Prostate gland (tissue), 2 donors: ENCODE data around the gene SCAMP1. TPM values are rescaled to one million over a fixed set of nuclear protein-coding genes. Genes with fewer than 3 reads are reported as not detected.

Experiments used
- DNase-seq: peaks from one replicate; pipeline ENCODE4 v3.0.0-alpha.2; 2019; ENCODE audit warnings: low spot score
- H3K27ac ChIP-seq, 2 donors: fragments of 200-600 bp; sonication (generic); 2 replicates each; pipeline ENCODE4 v1.5.1; 2017 to 2019
- H3K27me3 ChIP-seq: fragments of 200-600 bp; sonication (generic); replicated peaks from 2 replicates; pipeline ENCODE4 v1.5.1; 2019; ENCODE audit not compliant: insufficient read depth
- H3K36me3 ChIP-seq, 2 donors: fragments of 200-600 bp; sonication (generic); 1 replicate in 1 of 2; 2 replicates in 1 of 2; pipeline versions ENCODE4 v1.5.1 to v1.8.1; 2017 to 2019
- H3K4me1 ChIP-seq: fragments of 200-600 bp; sonication (generic); replicated peaks from 2 replicates; pipeline ENCODE4 v1.5.1; 2019
- H3K4me3 ChIP-seq, 2 donors: fragments of 200-600 bp; sonication (generic); 2 replicates each; pipeline ENCODE4 v1.5.1; 2017 to 2019
- H3K9me3 ChIP-seq: fragments of 200-600 bp; sonication (generic); 2 replicates; pipeline ENCODE4 v1.5.1; 2017
- POLR2A ChIP-seq: fragments of 450-650 bp; IDR thresholded peaks from one replicate; pipeline ENCODE4 v1.6.1; 2016; ENCODE audit warnings: antibody characterized with exemption, mild to moderate bottlenecking
- POLR2AphosphoS5 ChIP-seq: sonication (generic); formaldehyde crosslinking; IDR thresholded peaks from one replicate; pipeline ENCODE4 v1.6.1; 2017; ENCODE audit warnings: antibody characterized with exemption
- WGBS: methylation state at CpG from one replicate; pipeline ENCODE4 v1.1.5; 2018; 5-methylcytosine and 5-hydroxymethylcytosine counted together
- intact Hi-C: fragments of 100-400 bp; cut with DNase I; formaldehyde crosslinking; loops from one replicate; pipeline ENCODE4 v1.14.2; 2022
- total RNA-seq, 2 donors: library from RNA; depleted of rRNA; stranded (reverse); fragments of >200 nt; gene quantifications; one replicate each; pipeline ENCODE4 v1.1.0, GENCODE V29; 2016
- TF ChIP-seq, protein P1 (sequence below), 4 experiments: fragments of 200-600 bp in 2 of 4; fragments of 450-650 bp in 2 of 4; sonication (generic) in 2 of 4; IDR thresholded peaks; 1 replicate in 3 of 4; 2 replicates in 1 of 4; pipeline ENCODE4 v1.5.1; 2016 to 2019; ENCODE audit warnings: antibody characterized with exemption in 4 of 4, mild to moderate bottlenecking in 2 of 4, moderate library complexity in 2 of 4

SCAMP1 gene
- total RNA-seq, 2 donors from 2014 or later, result 39.0 to 41.0 TPM

DNA sequence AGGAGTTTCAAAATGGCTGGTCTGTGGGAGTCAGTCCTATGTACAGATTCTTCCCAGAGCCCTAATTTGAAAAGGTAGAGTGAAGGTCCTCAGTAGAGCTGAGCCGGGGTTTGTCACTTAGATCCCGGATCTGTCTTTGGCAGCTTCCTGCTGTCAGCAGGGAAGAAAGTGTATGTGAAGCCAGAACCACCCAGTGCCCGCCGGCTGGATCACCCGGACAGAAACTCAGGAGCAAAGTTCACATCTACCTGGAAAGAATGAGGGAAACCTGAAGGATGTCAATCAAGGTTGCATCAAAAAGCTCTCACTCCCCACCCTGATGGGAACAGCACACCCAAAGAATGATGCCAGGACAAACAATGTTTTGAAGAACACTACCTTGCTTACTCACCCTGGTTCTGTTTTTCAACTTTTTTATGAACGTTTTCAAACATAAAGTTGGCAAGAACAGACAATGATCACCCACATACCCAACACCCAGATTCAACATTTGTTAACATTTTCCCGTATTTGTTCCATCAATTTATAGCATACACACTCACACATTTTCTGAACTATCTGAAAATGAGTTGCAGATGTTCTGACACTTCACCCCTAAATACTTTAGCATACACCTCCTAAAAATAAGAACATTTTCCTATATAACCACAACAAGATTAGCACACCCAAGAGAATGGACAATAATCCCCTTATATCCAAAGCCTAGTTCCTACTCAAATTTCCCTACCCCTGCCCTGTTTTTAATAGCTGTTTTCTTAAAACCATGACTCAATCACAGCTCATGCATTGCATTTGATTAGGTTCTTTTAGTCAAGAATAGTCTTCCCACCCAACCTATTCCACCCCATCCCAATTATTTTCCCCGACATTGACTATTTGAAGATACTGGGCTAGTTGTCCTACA is 154.3 kb downstream of the SCAMP1 start:
- H3K4me3 ChIP-seq, result no peak overlapping the region
- TF ChIP-seq, protein P1, sequence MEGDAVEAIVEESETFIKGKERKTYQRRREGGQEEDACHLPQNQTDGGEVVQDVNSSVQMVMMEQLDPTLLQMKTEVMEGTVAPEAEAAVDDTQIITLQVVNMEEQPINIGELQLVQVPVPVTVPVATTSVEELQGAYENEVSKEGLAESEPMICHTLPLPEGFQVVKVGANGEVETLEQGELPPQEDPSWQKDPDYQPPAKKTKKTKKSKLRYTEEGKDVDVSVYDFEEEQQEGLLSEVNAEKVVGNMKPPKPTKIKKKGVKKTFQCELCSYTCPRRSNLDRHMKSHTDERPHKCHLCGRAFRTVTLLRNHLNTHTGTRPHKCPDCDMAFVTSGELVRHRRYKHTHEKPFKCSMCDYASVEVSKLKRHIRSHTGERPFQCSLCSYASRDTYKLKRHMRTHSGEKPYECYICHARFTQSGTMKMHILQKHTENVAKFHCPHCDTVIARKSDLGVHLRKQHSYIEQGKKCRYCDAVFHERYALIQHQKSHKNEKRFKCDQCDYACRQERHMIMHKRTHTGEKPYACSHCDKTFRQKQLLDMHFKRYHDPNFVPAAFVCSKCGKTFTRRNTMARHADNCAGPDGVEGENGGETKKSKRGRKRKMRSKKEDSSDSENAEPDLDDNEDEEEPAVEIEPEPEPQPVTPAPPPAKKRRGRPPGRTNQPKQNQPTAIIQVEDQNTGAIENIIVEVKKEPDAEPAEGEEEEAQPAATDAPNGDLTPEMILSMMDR (IDR thresholded peaks at IDR 0.05), result no peak
- no peak for TF ChIP-seq POLR2A
- no peak for TF ChIP-seq POLR2AphosphoS5
- H3K27ac ChIP-seq, result no peak overlapping the region
- WGBS, result 74% methylated on average over 8 of the region's 8 CpGs
- no peaks in the 10 kb centered on the region for H3K36me3 ChIP-seq
- no peaks in the 10 kb centered on the region for H3K4me1 ChIP-seq
- intact Hi-C loops, result no loop called here
- DNase-seq, result no peak
- no peaks in the 10 kb centered on the region for H3K9me3 ChIP-seq
- H3K27me3 ChIP-seq, result no peaks in the 10 kb centered on the region

DNA sequence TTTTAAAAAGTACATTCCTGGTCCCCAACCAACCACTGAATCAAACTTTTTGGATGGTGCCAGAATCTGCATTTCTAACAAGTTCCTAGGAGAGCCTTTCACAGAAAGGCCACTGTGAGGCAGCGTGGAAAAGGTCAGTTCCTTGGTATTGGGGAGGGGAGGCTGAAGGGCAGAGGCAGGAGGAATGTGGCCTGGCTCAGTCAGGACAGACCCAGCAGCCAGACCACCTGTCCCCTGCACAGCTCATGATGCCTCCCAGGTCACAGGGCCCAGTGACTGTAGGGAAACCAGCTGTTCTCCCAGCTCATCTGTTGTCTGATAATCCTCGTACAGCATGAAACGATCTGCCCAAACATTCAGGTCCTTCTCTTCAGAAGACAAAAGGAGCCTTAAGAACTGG is 155.3 kb downstream of the SCAMP1 start:
- intact Hi-C loops, result no loop called here
- Histone ChIP-seq H3K36me3 (no peaks in the 10 kb centered on the region), H3K9me3 (no peaks in the 10 kb centered on the region), H3K4me1 (no peaks in the 10 kb centered on the region), H3K27me3 (no peaks in the 10 kb centered on the region), H3K4me3 (no peak overlapping the region), H3K27ac (no peak overlapping the region)
- TF ChIP-seq POLR2A (no peak), POLR2AphosphoS5 (no peak)
- TF ChIP-seq, protein P1 (IDR thresholded peaks at IDR 0.05), result no peak
- no peak for DNase-seq
- 57% methylated on average over 3 of the region's 3 CpGs for WGBS

DNA sequence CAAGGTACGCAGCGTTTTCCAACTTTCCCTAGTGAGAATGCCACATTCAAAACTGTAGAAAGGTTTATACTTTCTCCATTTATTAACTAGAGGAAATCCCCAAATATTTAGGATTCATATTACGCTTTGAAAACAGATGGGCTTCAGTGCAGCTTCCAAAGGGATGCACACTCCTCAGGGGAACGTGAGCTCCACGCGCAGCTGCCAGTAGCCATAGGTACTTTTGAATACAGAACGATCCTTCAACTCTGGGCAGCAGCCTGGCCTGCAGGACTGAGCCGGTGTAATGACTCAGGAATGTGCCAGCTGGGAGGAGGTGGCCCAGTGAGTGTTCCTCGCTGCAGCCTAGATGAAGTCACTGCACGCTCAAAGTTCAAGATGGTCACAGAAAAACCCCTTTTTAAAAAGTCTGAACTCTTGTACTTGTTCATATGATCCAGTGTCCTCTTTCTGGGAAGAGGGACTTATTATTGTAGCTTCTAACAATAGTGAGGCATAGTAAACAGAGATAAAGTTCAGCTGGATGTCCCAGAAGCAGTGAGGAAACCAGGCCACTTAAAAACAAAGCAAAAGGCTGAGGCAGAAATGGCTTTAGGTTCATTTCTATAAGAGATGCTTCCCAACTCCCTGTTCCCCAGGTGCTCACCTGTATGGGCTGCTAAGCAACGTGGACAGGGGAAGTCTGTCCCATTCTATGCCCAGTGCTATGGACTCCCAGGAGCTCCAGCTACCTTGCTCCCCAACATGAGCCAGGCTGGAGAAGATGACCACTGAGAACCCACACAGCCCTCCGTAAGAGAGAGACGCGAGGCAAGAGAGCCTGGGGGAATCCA is 158.2 kb downstream of the SCAMP1 start:
- WGBS, result 54% methylated on average over 14 of the region's 14 CpGs
- no peak overlapping the region for H3K4me3 ChIP-seq
- H3K27me3 ChIP-seq, result no peaks in the 10 kb centered on the region
- H3K36me3 ChIP-seq, result no peaks in the 10 kb centered on the region
- TF ChIP-seq POLR2AphosphoS5 (no peak), POLR2A (no peak)
- TF ChIP-seq, protein P1 (IDR thresholded peaks at IDR 0.05), result no peak
- H3K4me1 ChIP-seq, result no peaks in the 10 kb centered on the region
- intact Hi-C loops, result no loop called here
- H3K9me3 ChIP-seq, result no peaks in the 10 kb centered on the region
- H3K27ac ChIP-seq, result peak overlapping the region in 1 of 2 donors; percentile 20
- no peak for DNase-seq

DNA sequence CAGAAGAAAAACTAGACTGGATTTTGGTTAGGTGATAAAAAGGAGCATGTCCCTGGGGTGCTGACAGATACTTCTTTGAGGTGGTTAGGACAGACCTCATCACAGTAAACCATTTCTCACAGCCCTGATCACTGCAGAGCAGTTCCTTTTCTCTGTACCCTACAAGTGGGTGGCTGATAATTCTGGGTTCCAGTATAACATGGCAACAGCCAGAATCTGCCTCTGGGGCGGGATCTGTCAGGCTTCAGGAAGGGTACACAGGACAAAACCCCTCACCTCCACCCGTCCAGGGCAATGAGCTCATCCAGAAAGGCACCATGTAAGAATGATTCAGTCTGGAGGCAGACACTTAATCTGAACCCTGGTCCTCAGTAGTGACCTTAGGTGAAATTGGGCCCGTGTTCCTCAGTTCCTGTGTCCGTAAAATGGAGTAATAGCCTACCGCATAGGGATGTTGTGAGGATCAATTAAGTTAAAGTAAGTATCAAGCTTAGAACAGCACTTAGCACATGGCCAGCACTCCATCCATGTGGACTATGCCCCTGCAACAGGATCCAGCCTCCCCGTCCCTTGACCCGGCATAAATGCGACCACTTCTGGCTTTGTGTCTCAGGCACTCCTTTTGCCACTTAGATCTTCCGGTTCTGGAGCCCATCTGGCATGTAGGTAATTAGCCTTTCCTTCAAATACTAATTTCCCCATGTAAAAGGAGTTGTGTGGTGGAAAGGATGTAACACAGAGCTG is 159.0 kb downstream of the SCAMP1 start:
- intact Hi-C loops, result no loop called here
- H3K27me3 ChIP-seq, result no peaks in the 10 kb centered on the region
- H3K4me1 ChIP-seq, result no peaks in the 10 kb centered on the region
- H3K36me3 ChIP-seq, result no peaks in the 10 kb centered on the region
- no peak for DNase-seq
- no peak overlapping the region for H3K27ac ChIP-seq
- 93% methylated on average over 9 of the region's 9 CpGs for WGBS
- TF ChIP-seq POLR2A, result no peak
- TF ChIP-seq POLR2AphosphoS5, result no peak
- TF ChIP-seq, protein P1 (IDR thresholded peaks at IDR 0.05), result no peak
- H3K9me3 ChIP-seq, result no peaks in the 10 kb centered on the region
- H3K4me3 ChIP-seq, result no peak overlapping the region
